Measurements from ENCODE around the gene FTSJ1.

FTSJ1 gene

GRCh38 chrX:48511560-48511959, 35.6 kb downstream of the FTSJ1 start:
- Histone ChIP-seq H3K9ac (ENCODE audit: low read length) (no peak overlapping the region), H3K18ac (ENCODE audit: low read depth in 1 of 2, low read length in 2 of 2) (no peak overlapping the region), H4K8ac (ENCODE audit: low read length) (no peak overlapping the region), H2AK5ac (ENCODE audit: low read length, severe bottlenecking) (no peak overlapping the region), H3K4ac (ENCODE audit: low read depth in 1 of 2, low read length in 2 of 2) (no peak overlapping the region), H2BK5ac (ENCODE audit: low read depth, low read length, poor library complexity, severe bottlenecking) (no peak overlapping the region), H2BK12ac (ENCODE audit: low read length in 2 of 2) (peak overlapping the region in 1 of 2 experiments; percentile 63), H3K79me1 (replicated peaks; ENCODE audit: low read length, poor library complexity, severe bottlenecking) (peaks cover 4% of the 10 kb centered on the region), H3K9me3 (ENCODE audit: control insufficient read depth, low read length) (no peaks in the 10 kb centered on the region), H3K4me1 (ENCODE audit: control insufficient read depth, insufficient read depth, low read depth, low read length) (peaks cover 10% of the 10 kb centered on the region), H3K4me3 (ENCODE audit: insufficient read depth in 1 of 2, low read depth in 1 of 2, low read length in 2 of 2) (no peak overlapping the region), H3K36me3 (ENCODE audit: control insufficient read depth in 1 of 2, insufficient read depth in 2 of 2, low read depth in 1 of 2, low read length in 2 of 2) (peaks cover 15 to 34% of the 10 kb centered on the region in 2 experiments), H3K27ac (ENCODE audit: low read length, poor library complexity, severe bottlenecking) (no peak overlapping the region), H2AFZ (ENCODE audit: low read depth, low read length) (no peak overlapping the region), H3K4me2 (ENCODE audit: low read length, poor library complexity, severe bottlenecking) (no peak overlapping the region), H2BK120ac (ENCODE audit: low read depth, low read length) (no peak overlapping the region), H3K23ac (ENCODE audit: low read length in 2 of 2) (no peak overlapping the region), H2BK15ac (ENCODE audit: low read depth, poor library complexity, severe bottlenecking) (no peak overlapping the region), H4K91ac (ENCODE audit: low read length) (no peak overlapping the region), H3K27me3 (ENCODE audit: control insufficient read depth in 1 of 2, insufficient read depth in 1 of 2, low read length in 2 of 2) (no peaks in the 10 kb centered on the region), H3K14ac (ENCODE audit: low read length in 2 of 2) (no peak overlapping the region)
- DNase-seq: peak; percentile 41
- 85% methylated on average over 4 of the region's 4 CpGs for WGBS

GRCh38 chrX:48512371-48512935, 36.5 kb downstream of the FTSJ1 start:
- Histone ChIP-seq H3K36me3 (ENCODE audit: control insufficient read depth in 1 of 2, insufficient read depth in 2 of 2, low read depth in 1 of 2, low read length in 2 of 2) (peaks cover 22 to 40% of the 10 kb centered on the region in 2 experiments), H2AK5ac (ENCODE audit: low read length, severe bottlenecking) (no peak overlapping the region), H3K27me3 (ENCODE audit: control insufficient read depth in 1 of 2, insufficient read depth in 1 of 2, low read length in 2 of 2) (no peaks in the 10 kb centered on the region), H3K4ac (ENCODE audit: low read depth in 1 of 2, low read length in 2 of 2) (no peak overlapping the region), H2BK120ac (ENCODE audit: low read depth, low read length) (no peak overlapping the region), H3K79me1 (replicated peaks; ENCODE audit: low read length, poor library complexity, severe bottlenecking) (peaks cover 4% of the 10 kb centered on the region), H2BK12ac (ENCODE audit: low read length in 2 of 2) (no peak overlapping the region), H2BK5ac (ENCODE audit: low read depth, low read length, poor library complexity, severe bottlenecking) (no peak overlapping the region), H3K9me3 (ENCODE audit: control insufficient read depth, low read length) (no peaks in the 10 kb centered on the region), H2AFZ (ENCODE audit: low read depth, low read length) (no peak overlapping the region), H3K23ac (ENCODE audit: low read length in 2 of 2) (no peak overlapping the region), H3K4me2 (ENCODE audit: low read length, poor library complexity, severe bottlenecking) (no peak overlapping the region), H3K18ac (ENCODE audit: low read depth in 1 of 2, low read length in 2 of 2) (no peak overlapping the region), H3K27ac (ENCODE audit: low read length, poor library complexity, severe bottlenecking) (no peak overlapping the region), H4K8ac (ENCODE audit: low read length) (no peak overlapping the region), H3K14ac (ENCODE audit: low read length in 2 of 2) (no peak overlapping the region), H3K9ac (ENCODE audit: low read length) (no peak overlapping the region), H4K91ac (ENCODE audit: low read length) (peak overlapping the region; percentile 50), H3K4me3 (ENCODE audit: insufficient read depth in 1 of 2, low read depth in 1 of 2, low read length in 2 of 2) (no peak overlapping the region), H3K4me1 (ENCODE audit: control insufficient read depth, insufficient read depth, low read depth, low read length) (peaks cover 10% of the 10 kb centered on the region), H2BK15ac (ENCODE audit: low read depth, poor library complexity, severe bottlenecking) (no peak overlapping the region)
- 94% methylated on average over 7 of the region's 20 CpGs for WGBS
- DNase-seq: no peak

- H2BK5ac ChIP-seq (ENCODE audit: low read depth, low read length, poor library complexity, severe bottlenecking): no peak overlapping the region
- H3K27ac ChIP-seq (ENCODE audit: low read length, poor library complexity, severe bottlenecking): no peak overlapping the region
- H3K27me3 ChIP-seq (ENCODE audit: control insufficient read depth in 1 of 2, insufficient read depth in 1 of 2, low read length in 2 of 2): no peaks in the 10 kb centered on the region
- H2BK15ac ChIP-seq (ENCODE audit: low read depth, poor library complexity, severe bottlenecking): no peak overlapping the region
- no peak overlapping the region for H3K4me2 ChIP-seq (ENCODE audit: low read length, poor library complexity, severe bottlenecking)
- DNase-seq: no peak
- H3K36me3 ChIP-seq (ENCODE audit: control insufficient read depth in 1 of 2, insufficient read depth in 2 of 2, low read depth in 1 of 2, low read length in 2 of 2): peaks cover 22 to 40% of the 10 kb centered on the region in 2 experiments
- no peak overlapping the region for H4K8ac ChIP-seq (ENCODE audit: low read length)
- H2AFZ ChIP-seq (ENCODE audit: low read depth, low read length): no peak overlapping the region
- no peak overlapping the region for H4K91ac ChIP-seq (ENCODE audit: low read length)
- H3K9me3 ChIP-seq (ENCODE audit: control insufficient read depth, low read length): no peaks in the 10 kb centered on the region
- H2BK12ac ChIP-seq (ENCODE audit: low read length in 2 of 2): no peak overlapping the region
- WGBS: 77% methylated on average over 4 of the region's 4 CpGs
- no peak overlapping the region for H3K4ac ChIP-seq (ENCODE audit: low read depth in 1 of 2, low read length in 2 of 2)
- H3K9ac ChIP-seq (ENCODE audit: low read length): no peak overlapping the region
- H2AK5ac ChIP-seq (ENCODE audit: low read length, severe bottlenecking): no peak overlapping the region
- H3K4me1 ChIP-seq (ENCODE audit: control insufficient read depth, insufficient read depth, low read depth, low read length): peaks cover 10% of the 10 kb centered on the region
- peaks cover 4% of the 10 kb centered on the region for H3K79me1 ChIP-seq (replicated peaks; ENCODE audit: low read length, poor library complexity, severe bottlenecking)
- H3K14ac ChIP-seq (ENCODE audit: low read length in 2 of 2): no peak overlapping the region
- H2BK120ac ChIP-seq (ENCODE audit: low read depth, low read length): no peak overlapping the region
- no peak overlapping the region for H3K23ac ChIP-seq (ENCODE audit: low read length in 2 of 2)
- no peak overlapping the region for H3K18ac ChIP-seq (ENCODE audit: low read depth in 1 of 2, low read length in 2 of 2)
- no peak overlapping the region for H3K4me3 ChIP-seq (ENCODE audit: insufficient read depth in 1 of 2, low read depth in 1 of 2, low read length in 2 of 2)
Observed at GRCh38 chrX:48513670-48514069, 37.7 kb downstream of the FTSJ1 start.

GRCh38 chrX:48514126-48514806, 38.3 kb downstream of the FTSJ1 start:
- 97% methylated on average over 13 of the region's 16 CpGs for WGBS
- H2BK12ac ChIP-seq (ENCODE audit: low read length in 2 of 2): no peak overlapping the region

More at GRCh38 chrX:48514126-48514806, 38.3 kb downstream of the FTSJ1 start:
- no peak overlapping the region for H3K27ac ChIP-seq (ENCODE audit: low read length, poor library complexity, severe bottlenecking)
- H2AK5ac ChIP-seq (ENCODE audit: low read length, severe bottlenecking): no peak overlapping the region
- H3K9ac ChIP-seq (ENCODE audit: low read length): no peak overlapping the region
- no peaks in the 10 kb centered on the region for H3K27me3 ChIP-seq (ENCODE audit: control insufficient read depth in 1 of 2, insufficient read depth in 1 of 2, low read length in 2 of 2)
- H3K18ac ChIP-seq (ENCODE audit: low read depth in 1 of 2, low read length in 2 of 2): no peak overlapping the region
- no peak overlapping the region for H3K14ac ChIP-seq (ENCODE audit: low read length in 2 of 2)
- H3K23ac ChIP-seq (ENCODE audit: low read length in 2 of 2): no peak overlapping the region
- H3K4me3 ChIP-seq (ENCODE audit: insufficient read depth in 1 of 2, low read depth in 1 of 2, low read length in 2 of 2): no peak overlapping the region
- H3K4ac ChIP-seq (ENCODE audit: low read depth in 1 of 2, low read length in 2 of 2): no peak overlapping the region
- H3K4me2 ChIP-seq (ENCODE audit: low read length, poor library complexity, severe bottlenecking): no peak overlapping the region
- no peak overlapping the region for H2AFZ ChIP-seq (ENCODE audit: low read depth, low read length)
- no peak overlapping the region for H4K91ac ChIP-seq (ENCODE audit: low read length)
- H2BK5ac ChIP-seq (ENCODE audit: low read depth, low read length, poor library complexity, severe bottlenecking): no peak overlapping the region
- peaks cover 10% of the 10 kb centered on the region for H3K4me1 ChIP-seq (ENCODE audit: control insufficient read depth, insufficient read depth, low read depth, low read length)
- H2BK120ac ChIP-seq (ENCODE audit: low read depth, low read length): no peak overlapping the region
- H2BK15ac ChIP-seq (ENCODE audit: low read depth, poor library complexity, severe bottlenecking): no peak overlapping the region
- DNase-seq: no peak
- H3K9me3 ChIP-seq (ENCODE audit: control insufficient read depth, low read length): no peaks in the 10 kb centered on the region
- H4K8ac ChIP-seq (ENCODE audit: low read length): no peak overlapping the region
- peaks cover 22 to 40% of the 10 kb centered on the region in 2 experiments for H3K36me3 ChIP-seq (ENCODE audit: control insufficient read depth in 1 of 2, insufficient read depth in 2 of 2, low read depth in 1 of 2, low read length in 2 of 2)
- peaks cover 4% of the 10 kb centered on the region for H3K79me1 ChIP-seq (replicated peaks; ENCODE audit: low read length, poor library complexity, severe bottlenecking)

All from mesenchymal stem cell (in vitro differentiated cells and primary cell).